HCT116 (cell line): Measurements from ENCODE around the gene COL20A1. TPM values are rescaled to one million over a fixed set of nuclear protein-coding genes. Genes with fewer than 3 reads are reported as not detected.

Experiments used
- ATAC-seq: fragments of 200-7000 bp; cut with Tn5 transposase; 2 replicates; pipeline ENCODE4 v1.9.1; 2020; ENCODE audit warnings: mild to moderate bottlenecking, moderate library complexity
- BruUV-seq: library from RNA; stranded (reverse); fragments of 400-500 nt; replicated peaks from 2 replicates; lab custom pipeline; 2021; lab: Mats Ljungman, UMichigan
- CTCF ChIA-PET: fragments of 300-600 bp; sonication (Branson Sonifier 250); formaldehyde crosslinking; loops from one replicate; lab custom pipeline; 2021; ENCODE audit warnings: antibody characterized with exemption; lab: Charles Lee
- POLR2A ChIA-PET: fragments of 300-600, 350-600 bp; sonication (Branson Sonifier 250); formaldehyde crosslinking; loops from one replicate; lab custom pipeline; 2021; ENCODE audit warnings: antibody characterized with exemption; lab: Charles Lee
- RAD21 ChIA-PET, 2 experiments: fragments of 300-600 bp; sonication (Branson Sonifier 250); formaldehyde crosslinking; loops; one replicate each; lab custom pipeline; 2023; ENCODE audit warnings: low total read pairs in 2 of 2; ENCODE audit not compliant: uncharacterized antibody in 2 of 2, unreplicated experiment in 2 of 2, low non-redundant PET in 1 of 2; lab: Charles Lee
- DNase-seq: peaks from one replicate; pipeline ENCODE4 v3.0.0-alpha.2; 2010; ENCODE audit warnings: low read depth, low spot score
- H2AFZ ChIP-seq: fragments of 200-600 bp; shearing (Covaris generic), sonication (generic); 2 replicates; pipeline ENCODE4 v1.6.1; 2017; ENCODE audit warnings: low read depth, mixed run types, mixed read lengths, antibody characterized with exemption, low read length; ENCODE audit not compliant: poor library complexity, severe bottlenecking
- H3K27ac ChIP-seq: 2 replicates; pipeline ENCODE4 v1.5.1; 2012; ENCODE audit warnings: low read depth, low read length
- H3K27me3 ChIP-seq: fragments of 200-600 bp; sonication (generic); 2 replicates; pipeline ENCODE4 v1.6.1; 2016; ENCODE audit warnings: mixed run types, low read length, mixed read lengths; ENCODE audit not compliant: insufficient read depth
- H3K36me3 ChIP-seq, 2 experiments: fragments of 200-500 bp in 1 of 2; fragments of 200-600 bp in 1 of 2; sonication (Bioruptor generic) in 1 of 2; sonication (generic) in 1 of 2; 2 replicates each; pipeline versions ENCODE4 v1.5.1 to v1.6.1; 2014 to 2016; ENCODE audit warnings: low read length in 2 of 2, inconsistent platforms in 1 of 2, mixed read lengths in 1 of 2, mixed run types in 1 of 2; ENCODE audit not compliant: insufficient read depth in 2 of 2, control insufficient read depth in 1 of 2
- H3K4me1 ChIP-seq, 2 experiments: fragments of 200-600 bp in 1 of 2; sonication (generic) in 1 of 2; 2 replicates each; pipeline versions ENCODE4 v1.5.1 to v1.6.1; 2012 to 2017; ENCODE audit warnings: low read length in 2 of 2, inconsistent platforms in 1 of 2, mild to moderate bottlenecking in 1 of 2, mixed read lengths in 1 of 2, mixed run types in 1 of 2, moderate library complexity in 1 of 2; ENCODE audit not compliant: insufficient read depth in 2 of 2, control insufficient read depth in 1 of 2
- H3K4me2 ChIP-seq: fragments of 200-600 bp; sonication (generic); 2 replicates; pipeline ENCODE4 v1.6.1; 2017; ENCODE audit warnings: mixed run types, low read length, mixed read lengths
- H3K4me3 ChIP-seq, 2 experiments: fragments of 200-600 bp in 1 of 2; sonication (generic) in 1 of 2; replicated peaks in 1 of 2; 2 replicates each; pipeline ENCODE4 v1.5.1; 2011 to 2016; ENCODE audit warnings: low read length in 2 of 2, control low read depth in 1 of 2, low read depth in 1 of 2, mild to moderate bottlenecking in 1 of 2, mixed read lengths in 1 of 2, mixed run types in 1 of 2
- H3K79me2 ChIP-seq: fragments of 200-600 bp; sonication (generic); 2 replicates; pipeline ENCODE4 v1.6.1; 2017; ENCODE audit warnings: mild to moderate bottlenecking, mixed run types, low read length, moderate library complexity, mixed read lengths; ENCODE audit not compliant: insufficient read depth
- H3K9ac ChIP-seq: fragments of 200-600 bp; sonication (generic); 2 replicates; pipeline ENCODE4 v1.6.1; 2016; ENCODE audit warnings: low read length, mixed read lengths
- H3K9me2 ChIP-seq: fragments of 200-600 bp; sonication (generic), shearing (Covaris generic); 2 replicates; pipeline ENCODE4 v1.6.1; 2017; ENCODE audit warnings: mixed run types, mild to moderate bottlenecking, moderate library complexity; ENCODE audit not compliant: insufficient read depth
- H3K9me3 ChIP-seq, 2 experiments: fragments of 200-500 bp in 1 of 2; fragments of 200-600 bp in 1 of 2; sonication (Bioruptor generic) in 1 of 2; sonication (generic) in 1 of 2; 2 replicates each; pipeline ENCODE4 v1.6.1; 2014 to 2017; ENCODE audit warnings: low read length in 2 of 2, mixed read lengths in 2 of 2, inconsistent platforms in 1 of 2, low read depth in 1 of 2, mild to moderate bottlenecking in 1 of 2, mixed run types in 1 of 2, moderate library complexity in 1 of 2; ENCODE audit not compliant: control insufficient read depth in 1 of 2, insufficient read depth in 1 of 2
- H4K20me1 ChIP-seq: fragments of 200-600 bp; sonication (generic), shearing (Covaris generic); 2 replicates; pipeline ENCODE4 v1.6.1; 2017; ENCODE audit warnings: mixed run types, mild to moderate bottlenecking, moderate library complexity; ENCODE audit not compliant: insufficient read depth
- CEBPB ChIP-seq: IDR thresholded peaks from 2 replicates; pipeline ENCODE4 v1.6.1; 2012; ENCODE audit warnings: low read depth
- EGR1 ChIP-seq: IDR thresholded peaks from 2 replicates; pipeline ENCODE4 v1.6.1; 2012; ENCODE audit warnings: low read depth
- EZH2 ChIP-seq: fragments of 200-600 bp; sonication (generic); IDR thresholded peaks from 2 replicates; pipeline ENCODE4 v1.6.1; 2017; ENCODE audit warnings: antibody characterized with exemption, mixed run types
- JUND ChIP-seq: IDR thresholded peaks from 2 replicates; pipeline ENCODE4 v1.6.1; 2012
- POLR2A ChIP-seq: IDR thresholded peaks from 2 replicates; pipeline ENCODE4 v1.7.0; 2011; ENCODE audit warnings: borderline replicate concordance; ENCODE audit not compliant: insufficient read depth, insufficient read length; ENCODE audit errors: extremely low read depth
- POLR2AphosphoS5 ChIP-seq: IDR thresholded peaks from 2 replicates; pipeline ENCODE4 v1.6.1; 2011; ENCODE audit warnings: mild to moderate bottlenecking, low read depth, low read length, moderate library complexity
- RAD21 ChIP-seq: IDR thresholded peaks from 2 replicates; pipeline ENCODE4 v1.6.1; 2012; ENCODE audit warnings: low read depth, mild to moderate bottlenecking
- REST ChIP-seq: IDR thresholded peaks from 2 replicates; pipeline ENCODE4 v1.6.1; 2012; ENCODE audit warnings: low read depth
- SP1 ChIP-seq: IDR thresholded peaks from 2 replicates; pipeline ENCODE4 v1.6.1; 2012; ENCODE audit warnings: low read depth
- YY1 ChIP-seq: IDR thresholded peaks from 2 replicates; pipeline ENCODE4 v1.6.1; 2011; ENCODE audit warnings: low read length, low read depth, moderate library complexity, mild to moderate bottlenecking; ENCODE audit not compliant: insufficient replicate concordance; ENCODE audit errors: extremely low read depth
- ZBTB33 ChIP-seq: IDR thresholded peaks from 2 replicates; pipeline ENCODE4 v1.6.1; 2011; ENCODE audit warnings: mild to moderate bottlenecking, low read length, moderate library complexity; ENCODE audit not compliant: insufficient replicate concordance; ENCODE audit errors: extremely low read depth
- ZFX ChIP-seq: fragments of 450-650 bp; IDR thresholded peaks from 2 replicates; pipeline ENCODE4 v1.6.1; 2017
- intact Hi-C: fragments of 100-400 bp; cut with micrococcal nuclease; formaldehyde crosslinking; loops from 2 replicates; pipeline ENCODE4 v1.10.0; 2022
- total RNA-seq: library from RNA; stranded (reverse); gene quantifications from one replicate; pipeline ENCODE4 v1.2.1, GENCODE V29; 2021; ENCODE audit not compliant: unreplicated experiment

Gene COL20A1
- total RNA-seq, 1 experiment from 2014 or later = 0.34 TPM

- DNase-seq (no peak), ATAC-seq (no peak)
- Histone ChIP-seq H3K27me3 (no peaks in the 10 kb centered on the region), H3K27ac (no peak overlapping the region), H3K9me2 (no peaks in the 10 kb centered on the region), H3K36me3 (no peaks in the 10 kb centered on the region), H3K4me3 (no peak overlapping the region), H3K4me1 (no peaks in the 10 kb centered on the region), H3K9ac (no peak overlapping the region), H3K79me2 (no peaks in the 10 kb centered on the region), H3K9me3 (peaks cover 0 to 6% of the 10 kb centered on the region in 2 experiments; a peak in 1 of 4 replicates), H4K20me1 (no peaks in the 10 kb centered on the region), H2AFZ (no peak overlapping the region), H3K4me2 (no peak overlapping the region)
- CTCF ChIA-PET = no interaction called here
- TF ChIP-seq CEBPB = no peak
- RAD21 ChIA-PET = no interaction called here
- BruUV-seq = no TSS peak
- intact Hi-C loops = no loop called here
- POLR2A ChIA-PET = no interaction called here
Observed at GRCh38 chr20:63352811-63353221, 59.8 kb downstream of the COL20A1 start.

GRCh38 chr20:63354636-63355350, 61.8 kb downstream of the COL20A1 start:
- no peaks in the 10 kb centered on the region for H3K36me3 ChIP-seq
- H3K4me3 ChIP-seq = no peak overlapping the region
- no peaks in the 10 kb centered on the region for H3K27me3 ChIP-seq
- intact Hi-C loops = no loop called here
- DNase-seq (no peak), ATAC-seq (no peak)
- no peak overlapping the region for H3K27ac ChIP-seq
- no TSS peak for BruUV-seq
- no peak overlapping the region for H2AFZ ChIP-seq
- POLR2A ChIA-PET = no interaction called here
- RAD21 ChIA-PET = no interaction called here
- H3K4me1 ChIP-seq = no peaks in the 10 kb centered on the region
- H4K20me1 ChIP-seq = no peaks in the 10 kb centered on the region
- no peaks in the 10 kb centered on the region for H3K9me2 ChIP-seq
- CTCF ChIA-PET = no interaction called here
- H3K9ac ChIP-seq = no peak overlapping the region
- no peak overlapping the region for H3K4me2 ChIP-seq
- peaks cover 0 to 6% of the 10 kb centered on the region in 2 experiments; a peak in 1 of 4 replicates for H3K9me3 ChIP-seq
- no peaks in the 10 kb centered on the region for H3K79me2 ChIP-seq
- TF ChIP-seq POLR2AphosphoS5 (no peak), CEBPB (no peak), ZBTB33 (no peak), JUND (no peak), RAD21 (no peak), ZFX (no peak), YY1 (no peak), EZH2 (no peak), POLR2A (no peak), EGR1 (no peak), REST (no peak), SP1 (no peak)
